GM12878 (cell line): ENCODE measurements around the gene NEO1. TPM values are rescaled to one million over a fixed set of nuclear protein-coding genes. Genes with fewer than 3 reads are reported as not detected.

Experiments
- ATAC-seq: fragments of 200-7000 bp; cut with Tn5 transposase; 3 replicates; pipeline ENCODE4 v1.9.1; 2020; ENCODE audit warnings: mild to moderate bottlenecking, moderate library complexity
- BruUV-seq: library from RNA; stranded (reverse); fragments of 400-500 nt; replicated peaks from 2 replicates; lab custom pipeline; 2021; lab: Mats Ljungman, UMichigan
- CTCF ChIA-PET: fragments of 300-600 bp; sonication (Branson Sonifier 250); formaldehyde crosslinking; extraction: SDS; loops from one replicate; lab custom pipeline; 2021; ENCODE audit warnings: inconsistent platforms; lab: Yijun Ruan, JAX
- POLR2A ChIA-PET: fragments of 350-600 bp; formaldehyde crosslinking; extraction: SDS; loops from one replicate; lab custom pipeline; 2021; ENCODE audit warnings: inconsistent platforms; lab: Charles Lee
- RAD21 ChIA-PET: fragments of 300-600 bp; sonication (Branson Sonifier 250); formaldehyde crosslinking; loops from one replicate; lab custom pipeline; 2023; ENCODE audit warnings: antibody characterized with exemption; ENCODE audit not compliant: unreplicated experiment; lab: Charles Lee
- SMC1A ChIA-PET: fragments of 300-600 bp; sonication (Branson Sonifier 250); formaldehyde crosslinking; loops from one replicate; lab custom pipeline; 2023; ENCODE audit not compliant: unreplicated experiment, uncharacterized antibody; lab: Charles Lee
- DNase-seq: peaks from one replicate; pipeline ENCODE4 v3.0.0-alpha.2; 2011; ENCODE audit warnings: low read depth, low spot score
- FAIRE-seq: peaks from 3 replicates; lab custom pipeline; 2011; peaks lifted over from hg19 to GRCh38; lab: Jason Lieb, UNC
- H2AFZ ChIP-seq: 2 replicates; pipeline ENCODE4 v1.6.0; 2011; ENCODE audit warnings: low read depth, low read length, control low read depth; ENCODE audit not compliant: control insufficient read depth
- H3K27ac ChIP-seq: 2 replicates; pipeline ENCODE4 v1.5.1; 2011; ENCODE audit warnings: control low read depth; ENCODE audit not compliant: control insufficient read depth, insufficient read depth
- H3K27me3 ChIP-seq, 2 experiments: replicated peaks in 1 of 2; 2 replicates each; pipeline versions ENCODE4 v1.6.0 to v1.6.1; 2011; ENCODE audit warnings: low read length in 1 of 2; ENCODE audit not compliant: control insufficient read depth in 2 of 2, insufficient read depth in 2 of 2
- H3K36me3 ChIP-seq, 2 experiments: 2 replicates each; pipeline ENCODE4 v1.5.1; 2011; ENCODE audit warnings: low read length in 1 of 2; ENCODE audit not compliant: control insufficient read depth in 2 of 2, insufficient read depth in 2 of 2
- H3K4me1 ChIP-seq: 2 replicates; pipeline ENCODE4 v1.6.1; 2011; ENCODE audit warnings: mild to moderate bottlenecking, low read length, moderate library complexity, mixed read lengths; ENCODE audit not compliant: control insufficient read depth, insufficient read depth
- H3K4me2 ChIP-seq: 2 replicates; pipeline ENCODE4 v1.6.0; 2011; ENCODE audit warnings: control low read depth; ENCODE audit not compliant: control insufficient read depth, insufficient read depth
- H3K4me3 ChIP-seq: fragments of 200-600 bp; sonication (generic); 2 replicates; pipeline ENCODE4 v1.5.1; 2016
- H3K79me2 ChIP-seq: 2 replicates; pipeline ENCODE4 v1.6.0; 2011; ENCODE audit warnings: low read length; ENCODE audit not compliant: control insufficient read depth, insufficient read depth
- H3K9ac ChIP-seq: 2 replicates; pipeline ENCODE4 v1.8.0; 2011; ENCODE audit warnings: low read length, control low read depth, mixed read lengths; ENCODE audit not compliant: control insufficient read depth, insufficient read depth
- H3K9me3 ChIP-seq: replicated peaks from 3 replicates; pipeline ENCODE4 v1.5.1; 2011; ENCODE audit warnings: mild to moderate bottlenecking, low read length; ENCODE audit not compliant: control insufficient read depth, insufficient read depth
- H4K20me1 ChIP-seq: 2 replicates; pipeline ENCODE4 v1.6.0; 2011; ENCODE audit not compliant: control insufficient read depth, insufficient read depth
- BACH1 ChIP-seq: fragments of 450-650 bp; IDR thresholded peaks from 2 replicates; pipeline ENCODE4 v1.6.1; 2017; ENCODE audit warnings: mild to moderate bottlenecking, borderline replicate concordance
- BHLHE40 ChIP-seq, 2 experiments: fragments of 450-650 bp in 1 of 2; IDR thresholded peaks; 2 replicates each; pipeline ENCODE4 v1.6.1; 2011 to 2017; ENCODE audit warnings: low read depth in 2 of 2, borderline replicate concordance in 1 of 2, improper control_type of control experiment in 1 of 2, low read length in 1 of 2, mild to moderate bottlenecking in 1 of 2
- CREB1 ChIP-seq: IDR thresholded peaks from 2 replicates; pipeline ENCODE4 v1.6.1; 2012; ENCODE audit warnings: low read depth, mild to moderate bottlenecking, inconsistent platforms
- FOS ChIP-seq: IDR thresholded peaks from 3 replicates; pipeline ENCODE4 v1.6.1; 2011; ENCODE audit warnings: borderline replicate concordance; ENCODE audit not compliant: insufficient read length; ENCODE audit errors: extremely low read depth
- HDAC2 ChIP-seq: fragments of 200-600 bp; sonication (generic); IDR thresholded peaks from 2 replicates; pipeline ENCODE4 v1.6.1; 2017
- PML ChIP-seq: IDR thresholded peaks from 2 replicates; pipeline ENCODE4 v1.6.1; 2012; ENCODE audit warnings: low read length, inconsistent platforms
- RB1 ChIP-seq: fragments of 450-650 bp; formaldehyde crosslinking; IDR thresholded peaks from 2 replicates; pipeline ENCODE4 v1.6.1; 2017; ENCODE audit warnings: mild to moderate bottlenecking, borderline replicate concordance
- SMAD5 ChIP-seq: IDR thresholded peaks from 2 replicates; pipeline ENCODE4 v1.6.1; 2016; ENCODE audit warnings: antibody characterized with exemption, low read depth
- SRF ChIP-seq, 2 experiments: IDR thresholded peaks; 2 replicates each; pipeline ENCODE4 v1.6.1; 2011; ENCODE audit warnings: low read depth in 2 of 2, low read length in 2 of 2, mild to moderate bottlenecking in 1 of 2, moderate library complexity in 1 of 2
- TARDBP ChIP-seq: IDR thresholded peaks from 2 replicates; pipeline ENCODE4 v1.6.1; 2016; ENCODE audit warnings: borderline replicate concordance
- ZBTB4 ChIP-seq: fragments of 450-650 bp; formaldehyde crosslinking; IDR thresholded peaks from 2 replicates; pipeline ENCODE4 v1.4.0; 2022; ENCODE audit warnings: mild to moderate bottlenecking, moderate library complexity
- WGBS: methylation state at CpG from one replicate; pipeline ENCODE4 v1.1.6; 2016; ENCODE audit warnings: low lambda C conversion rate; ENCODE audit not compliant: insufficient replicate concordance, insufficient coverage; ENCODE audit errors: missing lambda C conversion rate; 5-methylcytosine and 5-hydroxymethylcytosine counted together
- in situ Hi-C: fragments of 300-500 bp; cut with MboI; formaldehyde crosslinking; loops from 9 replicates; pipeline ENCODE4 v1.14.3; 2018; ENCODE audit warnings: mixed read lengths
- intact Hi-C: fragments of 100-400 bp; cut with micrococcal nuclease; formaldehyde crosslinking; loops from one replicate; pipeline ENCODE4 v1.14.2; 2022; ENCODE audit not compliant: unreplicated experiment
- polyA plus RNA-seq, 11 experiments: library from polyadenylated mRNA; depleted of rRNA in 4 of 11; unstranded in 6 of 11; stranded (reverse) in 5 of 11; fragments of >200 nt; fragmentation: Nextera tagmentation in 4 of 11; fragmentation: Illumina TruSeq in 1 of 11; extraction: Ambion mirVana in 4 of 11; extraction: Trizol in 1 of 11; gene quantifications; 1 replicate in 1 of 11; 2 replicates in 10 of 11; pipeline versions ENCODE4 v1.2.1 to v1.2.3, GENCODE V29; 2011 to 2016; ENCODE audit warnings: inconsistent platforms in 2 of 11, missing spikeins in 2 of 11, low read depth in 1 of 11
- total RNA-seq, 4 experiments: library from RNA; depleted of rRNA in 3 of 4; stranded (reverse); fragments of >200 nt in 3 of 4; fragmentation: Illumina TruSeq in 1 of 4; extraction: Trizol in 1 of 4; gene quantifications; 2 replicates each; pipeline versions ENCODE4 v1.2.1 to v1.2.3, GENCODE V29; 2013 to 2021
- TF ChIP-seq, protein P1 (sequence below): IDR thresholded peaks from 2 replicates; pipeline ENCODE4 v1.6.1; 2011; ENCODE audit warnings: borderline replicate concordance, low read depth, mild to moderate bottlenecking, moderate library complexity, mixed read lengths, low read length; ENCODE audit not compliant: insufficient read depth; ENCODE audit errors: extremely low read length
- TF ChIP-seq, protein P2 (sequence below): fragments of 450-650 bp; conservative IDR thresholded peaks from 2 replicates; pipeline ENCODE4 v1.6.1; 2017; ENCODE audit warnings: mild to moderate bottlenecking, moderate library complexity

The NEO1 gene
- total and polyA plus RNA-seq, 10 of the 15 experiments (the other 5 are each of a cell fraction or from before 2014, with no cell fraction given): 0.03 to 2.0 (median 0.32) TPM

DNA sequence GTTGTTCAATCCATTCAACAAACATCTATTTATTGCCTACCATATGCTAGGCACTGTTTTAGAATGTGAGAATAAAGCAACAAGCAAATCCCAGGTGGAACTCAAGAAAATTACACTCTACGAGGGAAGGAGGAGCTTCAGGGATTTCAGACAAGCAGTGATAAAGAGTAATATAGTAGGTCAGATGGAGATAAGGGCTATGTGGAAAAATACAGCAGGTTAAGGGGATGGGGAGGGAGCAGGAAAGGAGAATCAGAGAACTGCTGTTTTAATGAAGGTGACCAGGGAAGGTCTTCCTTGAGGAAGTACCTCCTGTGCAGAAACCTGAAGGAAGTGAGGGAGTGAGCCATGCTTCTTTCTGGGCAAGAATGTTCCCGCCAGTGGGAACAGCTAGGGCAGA is 47.2 kb upstream of the NEO1 start (continued):
- TF ChIP-seq, protein P1, sequence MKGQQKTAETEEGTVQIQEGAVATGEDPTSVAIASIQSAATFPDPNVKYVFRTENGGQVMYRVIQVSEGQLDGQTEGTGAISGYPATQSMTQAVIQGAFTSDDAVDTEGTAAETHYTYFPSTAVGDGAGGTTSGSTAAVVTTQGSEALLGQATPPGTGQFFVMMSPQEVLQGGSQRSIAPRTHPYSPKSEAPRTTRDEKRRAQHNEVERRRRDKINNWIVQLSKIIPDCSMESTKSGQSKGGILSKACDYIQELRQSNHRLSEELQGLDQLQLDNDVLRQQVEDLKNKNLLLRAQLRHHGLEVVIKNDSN: no peak
- TF ChIP-seq FOS (no peak), TARDBP (no peak), BACH1 (no peak), ZBTB4 (CRISPR knock-in tag) (no peak), CREB1 (no peak), RB1 (no peak), SRF (IDR thresholded peaks at IDR 0.05; ENCODE audit: low read depth in 2 of 2, low read length in 2 of 2) (no peak)

DNA sequence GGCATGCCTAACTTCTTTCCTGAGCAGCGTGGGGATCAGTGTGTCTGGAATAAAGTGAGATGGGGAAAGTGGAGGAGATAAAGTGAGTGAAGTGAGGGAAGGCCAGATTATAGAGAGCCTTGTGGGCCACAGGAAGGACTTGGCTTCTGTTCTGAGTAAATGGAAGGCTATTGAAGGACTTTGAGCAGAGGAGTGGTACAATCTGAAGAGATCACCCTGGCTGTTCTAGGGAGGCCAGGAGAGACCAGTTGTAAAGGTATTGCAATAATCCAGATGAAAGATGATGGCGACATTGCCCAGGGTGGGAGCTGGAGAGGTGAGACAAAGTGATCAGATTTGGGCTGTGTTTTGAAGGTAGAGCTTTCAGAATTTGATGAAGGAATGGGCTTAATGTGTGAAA is 46.8 kb upstream of the NEO1 start:
- ATAC-seq (no peak), DNase-seq (no peak), FAIRE-seq (no peak)
- no peak for TF ChIP-seq SMAD5
- no peak for TF ChIP-seq PML
- TF ChIP-seq, protein P2, sequence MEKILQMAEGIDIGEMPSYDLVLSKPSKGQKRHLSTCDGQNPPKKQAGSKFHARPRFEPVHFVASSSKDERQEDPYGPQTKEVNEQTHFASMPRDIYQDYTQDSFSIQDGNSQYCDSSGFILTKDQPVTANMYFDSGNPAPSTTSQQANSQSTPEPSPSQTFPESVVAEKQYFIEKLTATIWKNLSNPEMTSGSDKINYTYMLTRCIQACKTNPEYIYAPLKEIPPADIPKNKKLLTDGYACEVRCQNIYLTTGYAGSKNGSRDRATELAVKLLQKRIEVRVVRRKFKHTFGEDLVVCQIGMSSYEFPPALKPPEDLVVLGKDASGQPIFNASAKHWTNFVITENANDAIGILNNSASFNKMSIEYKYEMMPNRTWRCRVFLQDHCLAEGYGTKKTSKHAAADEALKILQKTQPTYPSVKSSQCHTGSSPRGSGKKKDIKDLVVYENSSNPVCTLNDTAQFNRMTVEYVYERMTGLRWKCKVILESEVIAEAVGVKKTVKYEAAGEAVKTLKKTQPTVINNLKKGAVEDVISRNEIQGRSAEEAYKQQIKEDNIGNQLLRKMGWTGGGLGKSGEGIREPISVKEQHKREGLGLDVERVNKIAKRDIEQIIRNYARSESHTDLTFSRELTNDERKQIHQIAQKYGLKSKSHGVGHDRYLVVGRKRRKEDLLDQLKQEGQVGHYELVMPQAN: no peak
- TF ChIP-seq BHLHE40 (IDR thresholded peaks at IDR 0.05; ENCODE audit: borderline replicate concordance in 1 of 2, low read depth in 2 of 2, low read length in 1 of 2): no peak
- no peak for TF ChIP-seq HDAC2
- WGBS: 17% methylated on average over 2 of the region's 2 CpGs
- Histone ChIP-seq H3K4me3 (no peak overlapping the region), H2AFZ (no peak overlapping the region), H3K4me2 (no peak overlapping the region), H3K9me3 (no peaks in the 10 kb centered on the region), H3K79me2 (no peaks in the 10 kb centered on the region), H3K36me3 (no peaks in the 10 kb centered on the region), H4K20me1 (no peaks in the 10 kb centered on the region), H3K4me1 (no peaks in the 10 kb centered on the region), H3K27me3 (peaks cover 0 to 1% of the 10 kb centered on the region in 2 experiments; a peak in 1 of 4 replicates), H3K27ac (no peak overlapping the region), H3K9ac (no peak overlapping the region)
- no TSS peak for BruUV-seq
- intact Hi-C loops (no loop called here), in situ Hi-C loops (no loop called here)
- ChIA-PET CTCF (no interaction called here), SMC1A (no interaction called here), POLR2A (no interaction called here), RAD21 (no interaction called here)
